Endothelial cell of umbilical vein (primary cell): Measurements from ENCODE around the gene KCNQ5. TPM values are rescaled to one million over a fixed set of nuclear protein-coding genes. Genes with fewer than 3 reads are reported as not detected.

Experiments
- BruUV-seq: library from RNA; stranded (reverse); fragments of 400-500 nt; replicated peaks from 2 replicates; lab custom pipeline; 2021; lab: Mats Ljungman, UMichigan
- CTCF ChIA-PET: fragments of 300-600, 350-600 bp; sonication (Branson Sonifier 250); formaldehyde crosslinking; loops from one replicate; lab custom pipeline; 2021; ENCODE audit warnings: antibody characterized with exemption, inconsistent platforms; lab: Charles Lee
- POLR2A ChIA-PET: fragments of 300-600, 350-600 bp; sonication (Branson Sonifier 250); formaldehyde crosslinking; loops from one replicate; lab custom pipeline; 2021; ENCODE audit warnings: antibody characterized with exemption, inconsistent platforms; lab: Charles Lee
- DNase-seq: peaks from one replicate; pipeline ENCODE4 v3.0.0-alpha.2; 2011; ENCODE audit warnings: low read depth, low spot score
- FAIRE-seq: peaks from 2 replicates; lab custom pipeline; 2011; peaks lifted over from hg19 to GRCh38; lab: Jason Lieb, UNC
- H2AFZ ChIP-seq: 2 replicates; pipeline ENCODE4 v1.6.0; 2012; ENCODE audit warnings: low read depth, low read length, control low read depth, inconsistent platforms
- H3K27ac ChIP-seq: 2 replicates; pipeline ENCODE4 v1.5.1; 2011; ENCODE audit warnings: low read depth, mild to moderate bottlenecking, control low read depth, low read length, moderate library complexity; ENCODE audit not compliant: insufficient read depth
- H3K27me3 ChIP-seq, 2 experiments: 2 replicates each; pipeline versions ENCODE4 v1.6.0 to v1.6.1; 2011; ENCODE audit warnings: low read length in 2 of 2, mixed read lengths in 1 of 2; ENCODE audit not compliant: control insufficient read depth in 2 of 2, insufficient read depth in 2 of 2
- H3K36me3 ChIP-seq, 2 experiments: 2 replicates in 1 of 2; 3 replicates in 1 of 2; pipeline ENCODE4 v1.5.1; 2011; ENCODE audit warnings: low read length in 2 of 2, mild to moderate bottlenecking in 1 of 2, moderate library complexity in 1 of 2; ENCODE audit not compliant: control insufficient read depth in 2 of 2, insufficient read depth in 2 of 2; ENCODE audit errors: extremely low read depth in 1 of 2
- H3K4me1 ChIP-seq: 3 replicates; pipeline ENCODE4 v1.5.1; 2011; ENCODE audit warnings: mild to moderate bottlenecking, low read length; ENCODE audit not compliant: control insufficient read depth, insufficient read depth; ENCODE audit errors: extremely low read depth
- H3K4me2 ChIP-seq: 2 replicates; pipeline ENCODE4 v1.6.1; 2011; ENCODE audit warnings: low read length, control low read depth, mixed read lengths; ENCODE audit not compliant: insufficient read depth
- H3K4me3 ChIP-seq, 3 experiments: fragments of 200-600 bp in 1 of 3; sonication (generic), shearing (Covaris generic) in 1 of 3; replicated peaks in 1 of 3; 2 replicates each; pipeline ENCODE4 v1.5.1; 2011 to 2016; ENCODE audit warnings: control low read depth in 3 of 3, low read length in 3 of 3, mild to moderate bottlenecking in 2 of 3, inconsistent platforms in 1 of 3, low read depth in 1 of 3, moderate library complexity in 1 of 3; ENCODE audit not compliant: insufficient read depth in 1 of 3
- H3K79me2 ChIP-seq: 2 replicates; pipeline ENCODE4 v1.6.0; 2012; ENCODE audit warnings: low read length, inconsistent platforms; ENCODE audit not compliant: control insufficient read depth, insufficient read depth
- H3K9ac ChIP-seq: replicated peaks from 2 replicates; pipeline ENCODE3; 2011; ENCODE audit warnings: low read length, control low read depth; ENCODE audit not compliant: insufficient read depth; ENCODE audit errors: extremely low read depth
- H3K9me1 ChIP-seq: replicated peaks from 3 replicates; pipeline ENCODE4 v1.6.0; 2011; ENCODE audit warnings: mild to moderate bottlenecking, low read length; ENCODE audit not compliant: control insufficient read depth, insufficient read depth; ENCODE audit errors: extremely low read depth
- H3K9me3 ChIP-seq: replicated peaks from 2 replicates; pipeline ENCODE4 v1.5.1; 2012; ENCODE audit warnings: low read length, inconsistent platforms; ENCODE audit not compliant: control insufficient read depth, insufficient read depth
- H4K20me1 ChIP-seq: replicated peaks from 2 replicates; pipeline ENCODE3; 2011; ENCODE audit warnings: mild to moderate bottlenecking, low read length; ENCODE audit not compliant: control insufficient read depth, insufficient read depth; ENCODE audit errors: extremely low read depth
- EZH2 ChIP-seq: IDR thresholded peaks from 2 replicates; pipeline ENCODE4 v1.6.1; 2012; ENCODE audit warnings: borderline replicate concordance, low read depth, mild to moderate bottlenecking, moderate library complexity, low read length, inconsistent platforms; ENCODE audit not compliant: severe bottlenecking
- FOS ChIP-seq: IDR thresholded peaks from 2 replicates; pipeline ENCODE4 v1.6.1; 2011; ENCODE audit warnings: mild to moderate bottlenecking, low read length, moderate library complexity, borderline replicate concordance; ENCODE audit not compliant: insufficient read depth
- GATA2 ChIP-seq: IDR thresholded peaks from 2 replicates; pipeline ENCODE4 v1.7.0; 2011; ENCODE audit warnings: low read depth, mild to moderate bottlenecking, moderate library complexity, mixed read lengths, low read length; ENCODE audit not compliant: insufficient read length, insufficient read depth
- JUN ChIP-seq: IDR thresholded peaks from 2 replicates; pipeline ENCODE4 v1.6.1; 2011; ENCODE audit warnings: borderline replicate concordance, low read depth; ENCODE audit not compliant: insufficient read length, insufficient read depth
- MYC ChIP-seq: IDR thresholded peaks from one replicate; pipeline ENCODE4 v1.6.1; 2011; ENCODE audit warnings: mild to moderate bottlenecking, low read depth, low read length
- POLR2A ChIP-seq: IDR thresholded peaks from 2 replicates; pipeline ENCODE4 v1.6.1; 2012; ENCODE audit warnings: low read depth, mild to moderate bottlenecking, control low read depth, low read length
- POLR2AphosphoS5 ChIP-seq: IDR thresholded peaks from 2 replicates; pipeline ENCODE4 v1.6.1; 2012; ENCODE audit warnings: low read depth, mild to moderate bottlenecking, control low read depth, low read length, moderate library complexity; ENCODE audit not compliant: insufficient read depth
- dilution Hi-C: fragments of 300-500 bp; cut with MboI; formaldehyde crosslinking; loops from one replicate; pipeline ENCODE4 v1.15.0; 2019; ENCODE audit warnings: low sequenced_read_pairs; ENCODE audit not compliant: extremely low pct_ligation_motif_present
- intact Hi-C: fragments of 100-400 bp; cut with micrococcal nuclease; formaldehyde crosslinking; loops from one replicate; pipeline ENCODE4 v1.10.0; 2022
- polyA plus RNA-seq, 4 experiments: library from polyadenylated mRNA; depleted of rRNA in 3 of 4; stranded (reverse) in 3 of 4; unstranded in 1 of 4; fragments of >200 nt; gene quantifications; 2 replicates each; pipeline versions ENCODE4 v1.2.1 to v1.2.3, GENCODE V29; 2011 to 2012; ENCODE audit warnings: missing spikeins in 1 of 4
- total RNA-seq: library from RNA; stranded (reverse); gene quantifications from 2 replicates; pipeline ENCODE4 v1.2.3, GENCODE V29; 2021
- TF ChIP-seq, protein P1 (sequence below), 2 donors: IDR thresholded peaks; 1 replicate in 1 of 2; 2 replicates in 1 of 2; pipeline ENCODE4 v1.5.1; 2011; ENCODE audit warnings: low read length in 2 of 2, mild to moderate bottlenecking in 2 of 2, moderate library complexity in 2 of 2, control low read depth in 1 of 2, inconsistent platforms in 1 of 2, low read depth in 1 of 2; ENCODE audit not compliant: insufficient read depth in 1 of 2; ENCODE audit errors: extremely low read depth in 1 of 2
- TF ChIP-seq, protein P2 (sequence below): IDR thresholded peaks from 2 replicates; pipeline ENCODE4 v1.6.1; 2011; ENCODE audit not compliant: insufficient read depth, insufficient read length

Gene KCNQ5
- total and polyA plus RNA-seq, 2 donors (not counting 3 experiments of a cell fraction or from before 2014, with no cell fraction given), result 0.22 TPM; not detected in 1

DNA sequence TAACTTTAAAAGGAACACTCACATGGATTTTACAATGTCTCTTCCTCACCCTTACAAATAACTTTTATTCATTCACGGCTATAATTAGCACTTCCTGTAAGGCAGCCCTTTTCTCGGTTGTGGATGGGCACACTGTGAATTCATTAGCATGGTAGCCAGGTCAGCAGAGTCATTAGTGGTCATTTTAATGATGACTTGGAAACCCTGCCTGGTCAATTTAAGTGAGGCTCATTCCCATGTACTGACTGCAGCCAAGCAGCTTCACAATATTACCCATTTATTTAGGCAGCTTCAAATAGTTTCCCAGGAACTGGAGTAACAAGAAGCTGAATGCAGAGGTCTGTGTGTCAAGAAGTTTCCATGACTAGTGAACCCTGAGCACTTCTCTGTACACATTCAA lies 354.6 kb downstream of the KCNQ5 start:
- Histone ChIP-seq H4K20me1 (no peaks in the 10 kb centered on the region), H3K9me3 (no peaks in the 10 kb centered on the region), H3K9me1 (no peaks in the 10 kb centered on the region), H3K9ac (no peak overlapping the region), H3K4me2 (no peak overlapping the region), H3K36me3 (no peaks in the 10 kb centered on the region), H3K4me3 (no peak overlapping the region), H3K79me2 (no peaks in the 10 kb centered on the region), H2AFZ (no peak overlapping the region), H3K27ac (no peak overlapping the region), H3K4me1 (no peaks in the 10 kb centered on the region), H3K27me3 (peaks cover 0 to 2% of the 10 kb centered on the region in 2 experiments)
- FAIRE-seq, result no peak
- ChIA-PET POLR2A (no interaction called here), CTCF (no interaction called here)
- no TSS peak for BruUV-seq
- TF ChIP-seq POLR2A (no peak), JUN (no peak), FOS (no peak), EZH2 (no peak), GATA2 (no peak), POLR2AphosphoS5 (no peak), MYC (no peak)
- TF ChIP-seq, protein P1, sequence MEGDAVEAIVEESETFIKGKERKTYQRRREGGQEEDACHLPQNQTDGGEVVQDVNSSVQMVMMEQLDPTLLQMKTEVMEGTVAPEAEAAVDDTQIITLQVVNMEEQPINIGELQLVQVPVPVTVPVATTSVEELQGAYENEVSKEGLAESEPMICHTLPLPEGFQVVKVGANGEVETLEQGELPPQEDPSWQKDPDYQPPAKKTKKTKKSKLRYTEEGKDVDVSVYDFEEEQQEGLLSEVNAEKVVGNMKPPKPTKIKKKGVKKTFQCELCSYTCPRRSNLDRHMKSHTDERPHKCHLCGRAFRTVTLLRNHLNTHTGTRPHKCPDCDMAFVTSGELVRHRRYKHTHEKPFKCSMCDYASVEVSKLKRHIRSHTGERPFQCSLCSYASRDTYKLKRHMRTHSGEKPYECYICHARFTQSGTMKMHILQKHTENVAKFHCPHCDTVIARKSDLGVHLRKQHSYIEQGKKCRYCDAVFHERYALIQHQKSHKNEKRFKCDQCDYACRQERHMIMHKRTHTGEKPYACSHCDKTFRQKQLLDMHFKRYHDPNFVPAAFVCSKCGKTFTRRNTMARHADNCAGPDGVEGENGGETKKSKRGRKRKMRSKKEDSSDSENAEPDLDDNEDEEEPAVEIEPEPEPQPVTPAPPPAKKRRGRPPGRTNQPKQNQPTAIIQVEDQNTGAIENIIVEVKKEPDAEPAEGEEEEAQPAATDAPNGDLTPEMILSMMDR (IDR thresholded peaks at IDR 0.05; ENCODE audit: extremely low read depth in 1 of 2, insufficient read depth in 1 of 2, low read depth in 1 of 2, low read length in 2 of 2), result no peak
- TF ChIP-seq, protein P2, sequence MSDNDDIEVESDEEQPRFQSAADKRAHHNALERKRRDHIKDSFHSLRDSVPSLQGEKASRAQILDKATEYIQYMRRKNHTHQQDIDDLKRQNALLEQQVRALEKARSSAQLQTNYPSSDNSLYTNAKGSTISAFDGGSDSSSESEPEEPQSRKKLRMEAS, result no peak
- dilution Hi-C loops, result no loop called here
- DNase-seq, result no peak
- intact Hi-C loops, result no loop called here
